Measurements from ENCODE around the gene CTNNA3.

The CTNNA3 gene

DNA sequence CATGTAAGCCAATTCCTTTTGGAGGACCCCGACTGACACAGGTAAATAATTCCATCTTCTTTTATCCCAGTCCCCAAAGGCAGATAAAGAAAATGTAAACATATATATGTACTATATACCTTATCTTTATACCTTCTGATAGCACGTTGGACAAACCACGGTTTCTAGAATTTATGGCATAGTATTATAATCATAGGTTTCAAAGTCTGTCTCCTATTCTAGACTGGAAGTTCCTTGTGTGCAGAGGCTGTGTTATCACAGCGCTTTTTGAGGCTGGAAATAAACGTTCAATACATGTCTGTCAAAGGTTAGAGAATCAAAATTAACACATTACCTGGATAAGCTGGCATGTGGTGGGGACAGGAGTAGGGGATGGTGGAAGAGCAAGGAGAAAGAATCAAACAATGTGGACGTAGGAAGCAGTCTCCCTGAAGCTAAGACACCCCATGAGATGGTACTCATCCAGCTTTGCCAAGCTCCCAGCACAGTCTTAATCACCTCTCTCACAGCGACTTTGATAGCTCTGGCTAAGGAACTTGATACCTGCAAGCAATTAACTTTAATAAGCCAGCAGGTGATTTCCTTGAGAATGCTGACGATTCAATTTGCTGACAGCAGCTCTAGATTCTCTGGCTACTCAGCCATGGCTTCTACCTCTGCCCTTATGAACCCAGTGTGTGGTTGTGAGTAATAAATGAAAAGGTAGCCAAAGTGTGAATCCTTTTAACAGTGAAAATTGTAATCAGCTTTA is 978.6 kb downstream of the CTNNA3 start:
- no peak for DNase-seq

DNA sequence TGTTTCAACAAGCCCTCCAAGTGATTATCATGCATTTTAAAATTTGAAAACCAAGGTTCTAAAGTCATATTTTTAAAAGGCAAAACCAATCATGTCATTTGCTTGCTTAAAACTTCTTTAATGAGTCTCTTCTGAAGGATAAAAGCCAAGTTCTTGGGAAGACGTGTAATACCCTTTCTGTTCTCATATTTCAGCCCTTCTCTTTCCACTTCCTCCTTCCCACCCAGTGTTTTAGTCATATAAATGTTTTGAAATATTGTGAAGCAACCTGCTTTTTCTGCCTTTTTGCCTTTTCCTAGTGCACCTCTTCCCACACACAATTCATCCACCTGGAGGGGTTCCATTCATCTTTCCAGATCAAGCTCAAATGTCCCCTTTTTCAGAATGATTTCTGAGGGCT is 981.3 kb downstream of the CTNNA3 start:
- DNase-seq = no peak

DNA sequence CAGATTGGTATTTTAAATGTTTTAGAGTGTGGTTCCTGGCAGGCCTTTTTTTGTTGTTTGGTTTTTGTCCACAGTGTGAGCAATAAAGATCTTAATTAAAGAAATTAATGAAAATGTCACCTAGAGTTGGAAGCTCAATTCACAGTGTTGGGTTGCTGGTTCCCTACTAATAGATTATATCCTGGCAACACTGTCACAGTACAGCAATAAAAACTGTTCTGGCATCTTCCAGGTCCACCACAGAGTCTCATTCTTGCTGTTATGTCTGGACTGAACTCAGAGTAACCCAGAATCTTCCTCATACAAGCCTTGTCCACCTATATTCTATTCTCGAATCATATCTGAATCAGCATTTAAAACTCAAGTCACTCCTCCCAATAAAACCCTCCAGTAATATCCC is 982.6 kb downstream of the CTNNA3 start:
- DNase-seq = no peak

DNA sequence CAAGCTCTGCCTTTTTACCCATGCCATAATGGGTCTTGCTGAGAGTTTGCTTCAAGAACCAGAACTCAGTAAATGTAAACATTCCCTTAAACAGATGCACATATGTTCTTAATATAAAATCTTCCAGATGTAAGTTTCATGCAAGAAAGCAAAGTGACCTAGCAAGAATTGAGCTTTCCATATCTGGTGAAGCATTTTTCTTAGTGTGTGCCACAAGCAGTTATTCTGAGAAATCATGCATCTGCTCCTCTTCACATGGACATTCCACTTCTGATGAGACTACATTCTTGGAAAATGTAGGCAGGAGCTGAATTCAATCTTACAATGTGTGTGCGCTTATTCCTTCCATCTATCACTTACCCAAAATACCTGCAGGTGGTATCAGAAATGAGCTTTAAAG is 997.9 kb downstream of the CTNNA3 start:
- no peak for DNase-seq

DNA sequence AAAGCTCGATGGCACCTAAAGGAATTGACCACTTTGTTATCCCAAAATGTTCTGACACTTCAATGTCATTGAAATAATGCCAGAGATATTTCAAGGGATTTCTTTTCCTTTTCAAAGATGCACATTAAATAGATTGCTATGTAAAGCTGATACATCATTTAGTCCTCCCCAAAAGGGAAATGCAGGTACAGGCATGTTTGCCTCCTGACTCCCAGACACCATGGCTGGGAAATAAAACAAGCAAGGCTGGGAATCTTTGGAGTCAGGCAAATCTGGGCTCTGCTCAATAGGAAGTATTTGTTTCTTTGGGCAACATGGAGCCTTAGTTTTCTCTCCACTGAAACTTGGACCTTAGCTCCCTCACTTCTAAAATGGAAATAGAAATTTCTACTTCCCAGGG is 1000.9 kb downstream of the CTNNA3 start:
- DNase-seq = no peak

DNA sequence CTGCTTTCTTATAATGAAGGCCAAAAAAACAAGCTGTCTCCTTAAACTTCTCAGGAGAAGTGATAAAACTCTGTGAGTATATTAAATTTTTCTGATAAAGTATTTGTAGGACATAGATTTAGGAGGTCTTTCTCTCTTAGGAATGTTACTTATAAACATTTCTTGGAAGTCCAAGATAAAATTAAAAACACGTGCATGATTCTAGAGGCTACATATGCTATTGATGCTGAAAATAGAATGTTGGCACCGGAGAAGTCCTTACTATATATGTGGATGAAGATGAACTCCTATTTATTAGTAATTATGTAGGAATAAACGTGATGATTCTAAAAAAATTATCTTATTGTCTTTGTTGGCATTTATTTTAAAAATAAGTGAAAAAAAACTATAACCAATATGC is 1011.4 kb downstream of the CTNNA3 start:
- DNase-seq = no peak

DNA sequence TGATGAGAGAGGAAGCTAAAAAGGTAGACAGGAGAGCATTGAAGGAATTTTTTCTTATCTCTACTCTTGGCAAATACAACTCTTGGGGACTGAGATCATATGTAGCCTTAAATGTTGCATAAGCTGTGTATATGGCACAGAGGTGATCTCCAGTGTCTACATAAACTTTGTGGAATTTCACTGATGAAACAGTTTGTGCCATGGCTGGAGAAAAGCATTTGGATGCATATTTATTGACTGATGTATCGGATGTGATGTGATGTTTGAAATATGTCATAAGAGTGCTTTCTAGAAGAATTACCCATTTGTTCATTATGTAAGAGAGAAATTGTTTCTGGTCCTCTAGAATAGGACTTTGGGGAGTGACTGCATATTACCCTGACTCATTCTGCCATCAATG is 1015.1 kb downstream of the CTNNA3 start:
- no peak for DNase-seq

DNA sequence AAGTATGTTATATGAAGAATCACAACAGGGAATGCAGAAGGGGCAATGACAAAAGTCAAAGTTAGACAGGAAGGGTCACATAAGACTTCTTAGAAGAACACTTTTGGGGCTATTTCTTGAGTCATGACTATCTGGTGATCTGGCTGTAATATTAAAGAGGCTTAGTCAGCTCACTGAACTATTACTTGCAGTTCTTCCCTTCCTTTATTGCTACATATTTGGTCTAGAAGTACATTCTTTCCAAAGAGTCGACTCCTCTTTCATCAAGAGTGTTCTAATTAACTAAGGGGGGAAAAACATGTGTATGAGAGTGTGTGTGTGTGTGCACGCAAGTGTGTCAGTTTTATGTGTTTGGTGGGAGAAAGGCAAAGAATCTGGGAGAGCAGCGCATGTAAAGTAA is 1017.5 kb downstream of the CTNNA3 start:
- no peak for DNase-seq

DNA sequence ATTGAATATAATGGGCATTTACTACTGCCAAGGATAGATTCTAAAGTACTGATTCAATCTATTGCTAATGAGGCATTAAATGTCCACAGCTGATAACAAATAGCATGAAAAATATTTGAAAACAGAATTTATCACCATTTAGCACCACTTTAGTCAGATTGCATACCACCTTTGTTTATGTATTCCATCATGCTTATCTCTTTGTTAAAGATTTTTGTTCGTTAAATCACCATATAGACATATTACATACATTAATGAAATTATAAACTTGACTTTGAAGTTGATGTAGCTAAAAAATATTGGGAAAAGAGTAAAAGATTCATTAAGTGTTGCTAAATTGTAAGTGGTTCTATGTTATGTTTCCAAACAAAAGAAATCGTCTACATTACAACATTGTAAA is 1022.9 kb downstream of the CTNNA3 start:
- no peak for DNase-seq

DNA sequence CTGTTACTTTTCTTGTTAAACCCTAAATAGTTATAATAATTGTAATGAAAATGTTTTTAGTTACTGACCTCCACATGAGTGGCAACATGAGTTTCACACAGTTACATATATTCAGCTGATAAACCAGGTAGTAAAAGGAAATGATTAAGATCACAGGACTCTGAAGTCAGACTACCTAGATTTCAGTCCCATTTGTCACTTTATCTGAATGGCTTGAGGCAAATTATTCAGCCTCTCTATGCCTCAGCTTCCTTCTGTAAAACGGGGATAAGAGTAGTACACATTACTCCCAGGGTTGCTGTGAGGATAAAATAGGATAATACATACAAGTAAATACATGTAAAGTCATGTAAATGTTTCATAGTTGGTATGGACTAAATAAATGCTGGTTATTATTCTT is 1024.4 kb downstream of the CTNNA3 start:
- no peak for DNase-seq

DNA sequence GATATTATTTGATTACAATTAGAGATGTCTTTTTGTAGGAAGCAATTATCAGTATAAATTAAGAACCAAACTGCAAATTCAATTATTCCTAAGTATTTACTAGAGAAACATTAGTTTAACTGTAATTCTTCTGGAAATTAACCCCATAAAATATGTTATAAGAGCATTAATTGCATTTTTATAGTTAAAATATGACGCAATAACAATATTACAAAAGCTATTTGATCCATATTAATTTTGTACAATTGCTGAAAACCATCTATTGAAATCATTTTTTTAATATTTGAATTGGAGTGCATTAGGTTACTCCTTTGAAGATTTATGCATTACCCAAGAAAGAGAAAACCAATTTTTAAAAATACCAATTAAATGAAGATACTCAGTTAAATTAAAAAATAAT is 1024.9 kb downstream of the CTNNA3 start:
- no peak for DNase-seq

DNA sequence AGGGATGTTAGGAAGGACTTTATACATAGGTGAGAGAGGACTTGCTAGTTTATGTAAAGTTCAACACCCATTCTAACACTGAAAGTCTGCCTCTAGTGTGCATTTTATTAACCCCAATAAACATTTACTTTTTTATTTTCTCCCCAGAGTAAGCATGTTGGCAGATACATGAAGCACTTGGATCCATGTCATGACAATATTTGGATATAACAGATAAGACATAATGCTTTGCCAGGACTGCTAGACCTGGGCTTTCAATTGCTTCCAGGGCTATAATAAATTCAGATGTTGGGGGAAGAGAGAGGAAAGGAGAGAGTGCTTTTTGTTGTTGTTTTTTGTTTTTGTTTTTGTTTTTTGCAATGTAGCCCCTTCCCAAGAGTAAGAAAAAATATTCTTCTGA is 1039.5 kb downstream of the CTNNA3 start:
- DNase-seq = no peak

DNA sequence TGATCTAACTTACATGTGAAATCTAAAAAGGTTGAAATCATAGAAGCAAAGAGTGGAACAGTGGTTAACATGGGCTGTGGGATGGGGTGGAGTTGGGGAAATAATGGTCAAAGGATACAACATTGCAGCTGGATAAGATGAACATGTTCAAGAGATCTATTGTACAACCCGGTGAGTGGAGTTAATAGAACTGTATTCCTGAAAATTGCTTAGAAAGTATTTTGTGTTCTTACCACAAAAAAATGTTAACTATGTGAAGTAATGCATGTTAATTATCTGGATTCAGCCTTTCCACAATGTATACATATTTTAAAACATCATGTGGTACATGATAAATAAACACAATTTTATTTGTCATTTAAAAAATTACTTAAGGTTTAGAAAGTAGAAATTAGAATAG is 1041.1 kb downstream of the CTNNA3 start:
- DNase-seq = no peak

DNA sequence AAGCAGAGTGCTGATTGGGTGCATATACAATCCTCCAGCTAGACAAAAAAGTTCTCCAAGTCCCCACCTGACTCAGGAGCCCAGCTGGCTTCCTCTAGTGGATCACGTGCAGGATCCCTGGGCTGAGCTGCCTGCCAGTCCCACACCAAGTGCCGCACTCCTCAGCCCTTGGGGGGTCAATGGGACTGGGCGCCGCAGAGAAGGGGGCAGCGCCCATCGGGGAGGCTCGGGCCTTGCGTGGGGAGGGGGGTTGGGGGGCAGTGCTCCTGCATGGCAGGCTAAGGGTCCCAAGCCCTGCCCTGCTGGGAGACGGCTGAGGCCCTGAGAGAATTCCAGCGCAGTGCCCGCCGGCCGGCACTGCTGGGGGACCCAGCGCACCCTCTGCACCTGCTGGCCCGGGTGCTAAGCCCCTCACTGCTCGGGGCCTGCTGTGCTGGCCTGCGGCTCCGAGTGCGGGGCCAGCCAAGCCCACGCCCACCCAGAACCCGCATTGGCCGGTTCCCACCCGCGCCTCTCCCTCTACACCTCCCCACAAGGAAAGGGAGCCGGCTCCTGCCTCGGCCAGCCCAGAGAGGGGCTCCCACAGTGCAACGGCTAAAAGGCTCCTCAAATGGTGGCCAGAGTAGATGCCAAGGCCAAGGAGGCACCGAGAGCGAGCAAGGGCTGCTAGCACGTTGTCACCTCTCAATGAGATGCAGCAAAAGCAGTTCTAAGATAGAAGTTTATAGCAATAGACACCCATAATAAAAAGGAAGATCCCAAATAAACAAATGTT is 1044.5 kb downstream of the CTNNA3 start:
- no peak for DNase-seq

DNA sequence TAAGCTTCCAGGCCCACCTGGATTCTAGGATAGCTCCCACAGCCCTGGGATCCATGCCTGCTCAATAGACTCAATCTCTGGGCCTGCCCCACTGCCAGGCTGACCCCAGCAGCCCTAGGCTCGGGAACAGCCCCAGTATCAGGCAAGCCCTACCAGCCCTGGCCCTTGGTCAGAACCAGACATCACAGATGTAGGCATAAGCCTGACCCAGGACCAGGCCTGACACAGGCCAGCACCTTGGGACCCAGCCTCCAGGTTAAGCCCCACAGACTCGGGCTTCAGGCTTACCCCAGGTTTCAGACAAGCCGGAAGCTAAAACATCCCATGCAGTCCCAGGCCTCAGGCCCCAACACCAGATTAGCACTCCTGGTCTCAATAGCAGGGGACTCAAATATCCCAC is 1046.4 kb downstream of the CTNNA3 start:
- DNase-seq = no peak

DNA sequence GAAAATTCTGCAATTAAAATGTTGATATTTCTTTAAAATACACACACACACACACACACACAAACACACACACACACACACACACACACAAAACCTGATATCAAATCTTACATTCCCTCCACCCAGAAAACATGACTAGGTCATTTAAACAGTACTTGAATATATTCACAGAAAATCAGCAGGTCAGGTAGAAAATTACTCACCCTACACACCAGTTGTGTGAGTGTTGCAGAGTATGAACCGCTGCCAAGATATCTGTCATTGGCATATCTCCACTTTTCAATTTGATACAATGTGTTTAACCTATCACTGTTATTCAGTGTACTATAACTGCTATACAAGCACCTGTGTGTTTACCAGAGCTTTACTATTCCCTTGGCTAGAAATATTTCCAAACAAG is 1053.8 kb downstream of the CTNNA3 start:
- DNase-seq = no peak

DNA sequence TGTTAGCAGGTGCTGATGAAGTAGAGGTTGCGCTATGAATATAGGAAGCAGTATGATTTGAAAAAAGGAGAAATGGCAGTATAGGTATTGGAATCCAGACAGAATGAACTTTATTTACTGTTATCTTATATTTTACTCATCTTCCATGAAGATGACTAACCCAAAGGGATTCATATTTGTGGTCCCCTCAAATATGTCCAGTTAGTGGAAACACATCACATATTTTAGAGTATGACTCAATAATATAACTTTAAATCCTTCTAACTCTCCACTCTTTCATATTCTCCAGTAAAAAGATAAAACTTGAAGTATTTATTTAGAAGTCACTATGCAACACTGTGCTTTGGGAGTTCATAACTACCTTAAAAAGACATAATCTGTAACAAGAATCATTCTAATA is 1056.6 kb downstream of the CTNNA3 start:
- no peak for DNase-seq

DNA sequence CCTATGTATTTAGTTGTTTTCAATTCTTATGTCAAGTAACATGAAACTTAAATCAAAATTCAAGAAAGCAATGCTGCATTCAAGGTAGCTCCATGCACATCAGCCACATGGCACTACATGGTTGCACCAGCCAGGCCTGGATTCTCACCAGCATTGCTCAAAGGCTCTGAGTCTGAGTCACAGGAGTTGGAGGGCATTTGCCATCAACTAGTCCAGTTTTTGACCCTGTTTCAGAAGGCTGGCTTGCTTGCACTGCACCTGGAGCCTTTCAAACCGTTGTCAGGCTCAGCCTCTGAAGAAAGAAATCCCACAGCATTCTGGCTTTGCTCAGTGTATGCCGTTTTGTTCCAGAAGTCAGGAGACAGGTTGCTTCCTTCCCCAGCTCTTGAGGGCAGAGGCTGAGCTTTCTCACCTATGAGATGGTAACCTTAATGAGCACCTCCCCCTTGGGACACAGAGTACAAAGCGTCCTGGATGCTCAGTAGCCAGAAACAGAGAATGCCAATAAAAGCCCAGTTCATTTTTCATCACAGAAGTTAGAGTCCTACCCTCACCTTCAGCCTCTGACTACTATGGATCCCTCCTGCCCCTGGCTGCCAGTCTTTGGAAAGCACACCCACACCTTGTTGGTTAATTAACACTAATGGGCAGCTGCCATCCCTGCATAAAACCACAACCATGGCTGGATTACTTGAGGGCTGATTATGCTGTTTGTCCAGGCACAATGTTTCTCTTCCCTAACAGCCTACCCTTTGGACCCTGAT is 1058.5 kb downstream of the CTNNA3 start:
- DNase-seq = no peak

DNA sequence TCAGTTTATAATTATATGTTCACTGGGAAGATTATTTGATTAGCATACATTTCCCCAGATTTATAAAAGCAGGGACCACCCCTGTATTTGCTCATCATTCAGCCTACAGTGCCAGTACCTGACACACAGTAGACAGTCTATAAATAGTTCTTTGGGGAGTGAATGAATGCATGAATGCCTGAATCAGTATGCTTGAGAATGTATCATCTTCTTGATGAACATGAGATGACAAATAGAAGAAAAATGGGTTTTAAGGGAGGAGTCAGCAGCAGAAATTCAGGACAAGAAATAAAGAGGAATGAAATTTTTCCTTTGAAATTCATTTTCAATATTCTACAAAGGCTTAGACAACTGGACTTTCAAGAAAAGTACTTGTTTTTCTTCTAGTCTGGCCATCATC is 1066.0 kb downstream of the CTNNA3 start:
- no peak for DNase-seq

DNA sequence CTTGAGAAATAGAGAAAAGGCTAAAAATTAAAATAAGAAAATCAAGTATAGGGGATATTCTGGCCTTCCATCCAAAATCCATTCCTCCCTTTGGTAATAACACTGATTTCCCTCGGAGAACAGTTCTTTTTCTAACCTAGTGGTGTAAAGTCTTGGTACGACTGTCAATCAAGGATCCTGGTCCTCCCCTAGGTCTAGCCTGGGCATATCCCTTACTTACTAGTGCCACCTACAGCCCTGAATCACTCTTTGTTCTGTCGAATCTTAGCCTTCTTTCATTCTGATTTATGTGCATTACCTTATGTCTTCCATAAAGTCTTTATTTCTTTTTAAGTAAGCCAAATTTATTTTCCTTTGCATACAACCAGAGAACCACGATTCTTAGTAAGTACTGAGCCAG is 1068.8 kb downstream of the CTNNA3 start:
- peak; percentile 5 for DNase-seq

DNA sequence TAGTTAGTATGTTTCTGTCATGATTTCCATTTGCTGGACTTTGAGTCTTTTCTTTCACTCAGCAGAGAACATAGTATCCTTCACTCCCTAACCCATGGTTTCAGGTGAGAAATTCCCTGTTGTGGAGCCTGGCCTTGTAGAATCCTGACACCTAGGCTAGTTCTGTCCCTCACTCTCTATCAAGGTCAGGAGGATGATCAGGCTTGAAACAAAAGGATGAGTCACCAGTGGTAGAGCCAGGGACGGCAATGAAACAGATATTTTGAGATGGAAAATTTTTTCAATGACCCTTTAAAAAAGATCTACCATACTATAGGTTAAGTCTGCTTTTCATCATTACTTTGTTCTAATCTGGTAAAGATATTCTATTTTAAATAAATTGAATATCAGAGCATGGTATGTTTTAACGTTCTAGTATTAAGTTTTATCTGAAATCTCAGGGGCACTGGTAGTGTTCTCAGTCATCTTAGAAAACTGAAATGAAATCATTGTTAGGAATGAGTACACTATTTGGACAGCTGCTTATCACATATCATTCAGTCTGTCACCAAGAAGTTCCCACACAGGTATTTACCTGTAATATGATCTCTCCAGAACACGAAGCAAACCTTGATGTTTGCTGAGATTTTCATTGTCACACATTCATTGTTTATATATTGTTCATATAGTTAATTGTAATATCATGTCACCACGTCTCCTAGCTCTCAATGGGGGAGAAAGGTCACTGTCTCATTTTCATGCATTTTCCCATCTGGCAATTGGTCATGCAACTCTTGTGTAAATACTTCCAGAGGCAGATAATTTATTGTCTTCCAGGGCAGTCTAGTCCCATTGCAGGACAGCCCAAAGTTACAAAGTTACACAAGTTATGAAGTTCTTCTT is 1070.0 kb downstream of the CTNNA3 start:
- DNase-seq = no peak

DNA sequence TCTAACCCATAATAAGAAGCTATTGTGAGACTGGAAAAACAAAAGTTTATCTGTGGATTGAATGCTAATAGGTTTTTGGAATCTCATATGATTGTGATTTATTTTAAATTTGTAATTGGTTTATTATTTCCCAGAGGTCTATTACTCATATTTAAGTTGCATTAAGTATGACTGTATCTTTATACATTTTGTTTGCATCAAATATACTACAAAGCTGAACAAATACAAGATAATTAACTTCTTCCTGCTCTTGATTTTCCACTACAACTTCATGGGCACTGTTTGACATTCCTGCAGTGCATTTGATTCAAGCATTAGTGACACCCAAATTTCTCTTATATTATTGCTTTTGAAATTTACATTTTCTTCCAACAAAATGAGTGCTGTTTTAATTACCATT is 1073.9 kb downstream of the CTNNA3 start:
- no peak for DNase-seq

DNA sequence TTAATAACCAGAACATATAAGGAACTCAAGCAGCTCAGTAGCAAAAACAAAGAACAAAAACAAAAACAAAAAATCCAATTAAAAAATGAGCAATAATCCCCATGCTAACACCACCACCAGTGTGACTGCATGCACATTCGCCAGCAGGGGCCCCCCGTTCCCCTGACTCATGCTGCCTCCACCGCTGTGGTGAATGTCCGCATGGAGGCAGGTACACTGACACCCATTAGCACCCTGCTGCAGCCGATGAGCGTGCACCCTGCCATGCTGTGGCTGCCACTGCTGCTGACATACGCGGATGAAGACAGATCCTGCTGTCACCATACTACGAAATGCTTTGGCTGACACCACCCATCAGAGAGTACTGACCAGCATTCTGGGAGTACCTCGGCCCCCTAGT is 1091.8 kb downstream of the CTNNA3 start:
- no peak for DNase-seq
